Measurements from ENCODE around the gene ACKR3. TPM values are rescaled to one million over a fixed set of nuclear protein-coding genes. Genes with fewer than 3 reads are reported as not detected.

Gene ACKR3
- total and polyA plus RNA-seq, 2 experiments from 2014 or later, result 1.0 to 3.0 TPM

DNA sequence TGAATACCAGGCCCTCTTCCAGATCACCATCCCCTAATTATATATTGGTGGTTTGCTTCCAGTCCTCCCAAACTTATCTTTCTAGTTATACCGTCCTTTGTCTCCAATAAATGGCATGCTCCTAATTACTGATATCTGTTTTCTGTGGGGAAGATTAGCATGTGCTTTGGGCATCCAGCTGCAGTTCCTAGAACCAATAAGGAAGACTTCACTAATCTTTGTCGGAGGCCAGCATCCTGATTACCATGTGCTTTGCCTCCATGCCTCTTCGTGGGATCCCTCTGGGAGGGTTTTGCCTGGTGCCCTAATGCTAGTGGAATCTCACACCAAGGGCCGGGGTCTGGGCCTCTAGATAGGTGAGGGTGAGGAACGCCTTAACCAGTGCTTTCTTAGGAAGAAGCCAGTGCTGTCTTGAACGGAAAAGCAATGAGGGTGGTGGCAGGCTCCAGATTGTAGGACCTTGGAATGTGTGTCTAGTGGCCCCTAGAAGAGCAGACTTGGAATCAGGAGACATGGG is 47.7 kb downstream of the ACKR3 start:
- no peaks in the 10 kb centered on the region for H3K9me2 ChIP-seq (ENCODE audit: insufficient read depth)
- no peak overlapping the region for H2AFZ ChIP-seq
- no peak for TF ChIP-seq ZNF114 (CRISPR knock-in tag; IDR thresholded peaks at IDR 0.05)
- no peak for TF ChIP-seq POLR2AphosphoS5 (IDR thresholded peaks at IDR 0.05; ENCODE audit: low read depth)
- TF ChIP-seq CREB1 (CRISPR knock-in tag; IDR thresholded peaks at IDR 0.05; ENCODE audit: low read depth), result no peak
- no peak for TF ChIP-seq EZH2phosphoT487 (IDR thresholded peaks at IDR 0.05; ENCODE audit: unreplicated experiment)
- TF ChIP-seq, protein P1, sequence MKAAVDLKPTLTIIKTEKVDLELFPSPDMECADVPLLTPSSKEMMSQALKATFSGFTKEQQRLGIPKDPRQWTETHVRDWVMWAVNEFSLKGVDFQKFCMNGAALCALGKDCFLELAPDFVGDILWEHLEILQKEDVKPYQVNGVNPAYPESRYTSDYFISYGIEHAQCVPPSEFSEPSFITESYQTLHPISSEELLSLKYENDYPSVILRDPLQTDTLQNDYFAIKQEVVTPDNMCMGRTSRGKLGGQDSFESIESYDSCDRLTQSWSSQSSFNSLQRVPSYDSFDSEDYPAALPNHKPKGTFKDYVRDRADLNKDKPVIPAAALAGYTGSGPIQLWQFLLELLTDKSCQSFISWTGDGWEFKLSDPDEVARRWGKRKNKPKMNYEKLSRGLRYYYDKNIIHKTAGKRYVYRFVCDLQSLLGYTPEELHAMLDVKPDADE (IDR thresholded peaks at IDR 0.05), result no peak
- H3K27ac ChIP-seq (ENCODE audit: low read depth), result no peak overlapping the region
- ATAC-seq (no peak), DNase-seq (ENCODE audit: low spot score) (no peak)
- no peaks in the 10 kb centered on the region for H3K9me3 Mint-ChIP-seq
- no peaks in the 10 kb centered on the region for H3K4me1 ChIP-seq (ENCODE audit: insufficient read depth)
- peaks cover 9% of the 10 kb centered on the region for H3K27me3 Mint-ChIP-seq (ENCODE audit: insufficient read depth, low read depth, poor library complexity)
- no peaks in the 10 kb centered on the region for H3K36me3 ChIP-seq (ENCODE audit: insufficient read depth)
- H3K4me3 Mint-ChIP-seq, result no peak overlapping the region
- no peaks in the 10 kb centered on the region for H3K36me3 Mint-ChIP-seq (ENCODE audit: low read depth)
- H3F3A ChIP-seq (replicated peaks; ENCODE audit: low read depth), result no peaks in the 10 kb centered on the region
- H3K4me3 ChIP-seq, result no peak overlapping the region
- no peak overlapping the region for H3K4me2 ChIP-seq
- H3K4me1 Mint-ChIP-seq, result peaks cover 7% of the 10 kb centered on the region; the same call in 1 of the 3 replicates
- no peak overlapping the region for H3K27ac Mint-ChIP-seq
- H3K27me3 ChIP-seq (ENCODE audit: insufficient read depth), result no peaks in the 10 kb centered on the region
- no peaks in the 10 kb centered on the region for H4K20me1 ChIP-seq (replicated peaks; ENCODE audit: insufficient read depth)
- H3K79me2 ChIP-seq (replicated peaks; ENCODE audit: insufficient read depth), result no peaks in the 10 kb centered on the region

DNA sequence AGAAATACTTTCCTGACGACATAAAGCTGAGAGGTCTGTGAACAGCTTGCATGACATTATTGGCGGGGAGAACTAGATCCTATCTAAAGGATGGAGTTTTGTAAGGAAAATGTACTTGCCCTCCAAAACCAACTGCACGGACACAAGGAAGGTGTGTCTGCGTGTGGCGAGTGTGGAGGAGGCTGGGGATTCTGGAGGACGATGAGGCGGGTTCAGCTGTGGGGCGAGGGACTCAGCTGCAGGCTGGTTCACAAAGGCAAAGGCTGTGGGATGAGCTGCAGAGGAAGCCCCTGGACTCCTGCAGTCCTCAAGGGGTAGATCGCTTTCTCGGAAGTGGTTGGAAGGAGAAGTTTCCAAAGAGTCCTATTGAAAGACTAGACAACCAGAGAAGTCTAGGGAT is 48.2 kb downstream of the ACKR3 start:
- Mint-ChIP-seq H3K4me1 (peaks cover 7% of the 10 kb centered on the region; the same call in 1 of the 3 replicates), H3K27me3 (ENCODE audit: insufficient read depth, low read depth, poor library complexity) (peaks cover 9% of the 10 kb centered on the region), H3K27ac (0 out of 2 replicates have a peak overlapping the region, but pooled peaks have one; percentile 68), H3K9me3 (no peaks in the 10 kb centered on the region), H3K36me3 (ENCODE audit: low read depth) (no peaks in the 10 kb centered on the region), H3K4me3 (no peak overlapping the region)
- Histone ChIP-seq H3K4me3 (no peak overlapping the region), H3K27ac (ENCODE audit: low read depth) (no peak overlapping the region), H3K9me2 (ENCODE audit: insufficient read depth) (no peaks in the 10 kb centered on the region), H3K4me2 (no peak overlapping the region), H3K27me3 (ENCODE audit: insufficient read depth) (no peaks in the 10 kb centered on the region), H3K4me1 (ENCODE audit: insufficient read depth) (no peaks in the 10 kb centered on the region), H4K20me1 (replicated peaks; ENCODE audit: insufficient read depth) (no peaks in the 10 kb centered on the region), H3F3A (replicated peaks; ENCODE audit: low read depth) (no peaks in the 10 kb centered on the region), H3K79me2 (replicated peaks; ENCODE audit: insufficient read depth) (no peaks in the 10 kb centered on the region), H2AFZ (no peak overlapping the region), H3K36me3 (ENCODE audit: insufficient read depth) (no peaks in the 10 kb centered on the region)
- ATAC-seq (no peak), DNase-seq (ENCODE audit: low spot score) (no peak)
- TF ChIP-seq JUNB (IDR thresholded peaks at IDR 0.05; ENCODE audit: unreplicated experiment) (no peak), EZH2phosphoT487 (IDR thresholded peaks at IDR 0.05; ENCODE audit: unreplicated experiment) (no peak)
- TF ChIP-seq, protein P2, sequence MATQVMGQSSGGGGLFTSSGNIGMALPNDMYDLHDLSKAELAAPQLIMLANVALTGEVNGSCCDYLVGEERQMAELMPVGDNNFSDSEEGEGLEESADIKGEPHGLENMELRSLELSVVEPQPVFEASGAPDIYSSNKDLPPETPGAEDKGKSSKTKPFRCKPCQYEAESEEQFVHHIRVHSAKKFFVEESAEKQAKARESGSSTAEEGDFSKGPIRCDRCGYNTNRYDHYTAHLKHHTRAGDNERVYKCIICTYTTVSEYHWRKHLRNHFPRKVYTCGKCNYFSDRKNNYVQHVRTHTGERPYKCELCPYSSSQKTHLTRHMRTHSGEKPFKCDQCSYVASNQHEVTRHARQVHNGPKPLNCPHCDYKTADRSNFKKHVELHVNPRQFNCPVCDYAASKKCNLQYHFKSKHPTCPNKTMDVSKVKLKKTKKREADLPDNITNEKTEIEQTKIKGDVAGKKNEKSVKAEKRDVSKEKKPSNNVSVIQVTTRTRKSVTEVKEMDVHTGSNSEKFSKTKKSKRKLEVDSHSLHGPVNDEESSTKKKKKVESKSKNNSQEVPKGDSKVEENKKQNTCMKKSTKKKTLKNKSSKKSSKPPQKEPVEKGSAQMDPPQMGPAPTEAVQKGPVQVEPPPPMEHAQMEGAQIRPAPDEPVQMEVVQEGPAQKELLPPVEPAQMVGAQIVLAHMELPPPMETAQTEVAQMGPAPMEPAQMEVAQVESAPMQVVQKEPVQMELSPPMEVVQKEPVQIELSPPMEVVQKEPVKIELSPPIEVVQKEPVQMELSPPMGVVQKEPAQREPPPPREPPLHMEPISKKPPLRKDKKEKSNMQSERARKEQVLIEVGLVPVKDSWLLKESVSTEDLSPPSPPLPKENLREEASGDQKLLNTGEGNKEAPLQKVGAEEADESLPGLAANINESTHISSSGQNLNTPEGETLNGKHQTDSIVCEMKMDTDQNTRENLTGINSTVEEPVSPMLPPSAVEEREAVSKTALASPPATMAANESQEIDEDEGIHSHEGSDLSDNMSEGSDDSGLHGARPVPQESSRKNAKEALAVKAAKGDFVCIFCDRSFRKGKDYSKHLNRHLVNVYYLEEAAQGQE (IDR thresholded peaks at IDR 0.05; ENCODE audit: unreplicated experiment), result no peak
- TF ChIP-seq, protein P3, sequence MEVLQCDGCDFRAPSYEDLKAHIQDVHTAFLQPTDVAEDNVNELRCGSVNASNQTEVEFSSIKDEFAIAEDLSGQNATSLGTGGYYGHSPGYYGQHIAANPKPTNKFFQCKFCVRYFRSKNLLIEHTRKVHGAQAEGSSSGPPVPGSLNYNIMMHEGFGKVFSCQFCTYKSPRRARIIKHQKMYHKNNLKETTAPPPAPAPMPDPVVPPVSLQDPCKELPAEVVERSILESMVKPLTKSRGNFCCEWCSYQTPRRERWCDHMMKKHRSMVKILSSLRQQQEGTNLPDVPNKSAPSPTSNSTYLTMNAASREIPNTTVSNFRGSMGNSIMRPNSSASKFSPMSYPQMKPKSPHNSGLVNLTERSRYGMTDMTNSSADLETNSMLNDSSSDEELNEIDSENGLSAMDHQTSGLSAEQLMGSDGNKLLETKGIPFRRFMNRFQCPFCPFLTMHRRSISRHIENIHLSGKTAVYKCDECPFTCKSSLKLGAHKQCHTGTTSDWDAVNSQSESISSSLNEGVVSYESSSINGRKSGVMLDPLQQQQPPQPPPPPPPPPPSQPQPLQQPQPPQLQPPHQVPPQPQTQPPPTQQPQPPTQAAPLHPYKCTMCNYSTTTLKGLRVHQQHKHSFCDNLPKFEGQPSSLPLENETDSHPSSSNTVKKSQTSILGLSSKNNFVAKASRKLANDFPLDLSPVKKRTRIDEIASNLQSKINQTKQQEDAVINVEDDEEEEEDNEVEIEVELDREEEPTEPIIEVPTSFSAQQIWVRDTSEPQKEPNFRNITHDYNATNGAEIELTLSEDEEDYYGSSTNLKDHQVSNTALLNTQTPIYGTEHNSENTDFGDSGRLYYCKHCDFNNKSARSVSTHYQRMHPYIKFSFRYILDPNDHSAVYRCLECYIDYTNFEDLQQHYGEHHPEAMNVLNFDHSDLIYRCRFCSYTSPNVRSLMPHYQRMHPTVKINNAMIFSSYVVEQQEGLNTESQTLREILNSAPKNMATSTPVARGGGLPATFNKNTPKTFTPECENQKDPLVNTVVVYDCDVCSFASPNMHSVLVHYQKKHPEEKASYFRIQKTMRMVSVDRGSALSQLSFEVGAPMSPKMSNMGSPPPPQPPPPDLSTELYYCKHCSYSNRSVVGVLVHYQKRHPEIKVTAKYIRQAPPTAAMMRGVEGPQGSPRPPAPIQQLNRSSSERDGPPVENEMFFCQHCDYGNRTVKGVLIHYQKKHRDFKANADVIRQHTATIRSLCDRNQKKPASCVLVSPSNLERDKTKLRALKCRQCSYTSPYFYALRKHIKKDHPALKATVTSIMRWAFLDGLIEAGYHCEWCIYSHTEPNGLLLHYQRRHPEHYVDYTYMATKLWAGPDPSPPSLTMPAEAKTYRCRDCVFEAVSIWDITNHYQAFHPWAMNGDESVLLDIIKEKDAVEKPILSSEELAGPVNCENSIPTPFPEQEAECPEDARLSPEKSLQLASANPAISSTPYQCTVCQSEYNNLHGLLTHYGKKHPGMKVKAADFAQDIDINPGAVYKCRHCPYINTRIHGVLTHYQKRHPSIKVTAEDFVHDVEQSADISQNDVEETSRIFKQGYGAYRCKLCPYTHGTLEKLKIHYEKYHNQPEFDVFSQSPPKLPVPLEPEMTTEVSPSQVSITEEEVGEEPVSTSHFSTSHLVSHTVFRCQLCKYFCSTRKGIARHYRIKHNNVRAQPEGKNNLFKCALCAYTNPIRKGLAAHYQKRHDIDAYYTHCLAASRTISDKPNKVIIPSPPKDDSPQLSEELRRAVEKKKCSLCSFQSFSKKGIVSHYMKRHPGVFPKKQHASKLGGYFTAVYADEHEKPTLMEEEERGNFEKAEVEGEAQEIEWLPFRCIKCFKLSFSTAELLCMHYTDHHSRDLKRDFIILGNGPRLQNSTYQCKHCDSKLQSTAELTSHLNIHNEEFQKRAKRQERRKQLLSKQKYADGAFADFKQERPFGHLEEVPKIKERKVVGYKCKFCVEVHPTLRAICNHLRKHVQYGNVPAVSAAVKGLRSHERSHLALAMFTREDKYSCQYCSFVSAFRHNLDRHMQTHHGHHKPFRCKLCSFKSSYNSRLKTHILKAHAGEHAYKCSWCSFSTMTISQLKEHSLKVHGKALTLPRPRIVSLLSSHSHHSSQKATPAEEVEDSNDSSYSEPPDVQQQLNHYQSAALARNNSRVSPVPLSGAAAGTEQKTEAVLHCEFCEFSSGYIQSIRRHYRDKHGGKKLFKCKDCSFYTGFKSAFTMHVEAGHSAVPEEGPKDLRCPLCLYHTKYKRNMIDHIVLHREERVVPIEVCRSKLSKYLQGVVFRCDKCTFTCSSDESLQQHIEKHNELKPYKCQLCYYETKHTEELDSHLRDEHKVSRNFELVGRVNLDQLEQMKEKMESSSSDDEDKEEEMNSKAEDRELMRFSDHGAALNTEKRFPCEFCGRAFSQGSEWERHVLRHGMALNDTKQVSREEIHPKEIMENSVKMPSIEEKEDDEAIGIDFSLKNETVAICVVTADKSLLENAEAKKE (CRISPR knock-in tag; IDR thresholded peaks at IDR 0.05), result no peak
- TF ChIP-seq, protein P1 (IDR thresholded peaks at IDR 0.05), result no peak

Measured in GM23338 (cell line).